ENCODE measurements around the gene TEX9.
"Not testable (repeated sequence)": the region's sequence is repeated elsewhere in the genome, so short reads cannot be mapped to it uniquely, and the experiment has no call there.

TEX9 gene

GRCh38 chr15:56399209-56399608 lies 34.0 kb downstream of the TEX9 start:
- not testable (repeated sequence) for H3K9ac ChIP-seq (ENCODE audit: low read length); H3K27me3 ChIP-seq (ENCODE audit: control insufficient read depth, insufficient read depth, low read length); H3K27ac ChIP-seq (ENCODE audit: low read length); H3K4me3 ChIP-seq (ENCODE audit: low read length); H3K4me1 ChIP-seq (ENCODE audit: control insufficient read depth, low read depth, low read length); H3K9me3 ChIP-seq (ENCODE audit: control insufficient read depth, low read depth, low read length); H3K36me3 ChIP-seq (ENCODE audit: control insufficient read depth, low read depth, low read length)

- peaks cover 3% of the 10 kb centered on the region for H3K36me3 ChIP-seq (ENCODE audit: control insufficient read depth, low read depth, low read length)
- H3K4me1 ChIP-seq (ENCODE audit: control insufficient read depth, low read depth, low read length): no peaks in the 10 kb centered on the region
- no peak overlapping the region for H3K27ac ChIP-seq (ENCODE audit: low read length)
- no peak overlapping the region for H3K4me3 ChIP-seq (ENCODE audit: low read length)
- H3K27me3 ChIP-seq (ENCODE audit: control insufficient read depth, insufficient read depth, low read length): no peaks in the 10 kb centered on the region
- no peaks in the 10 kb centered on the region for H3K9me3 ChIP-seq (ENCODE audit: control insufficient read depth, low read depth, low read length)
- H3K9ac ChIP-seq (ENCODE audit: low read length): no peak overlapping the region
These were observed 45.5 kb downstream of the TEX9 start for GRCh38 chr15:56410721-56411120.

- H3K36me3 ChIP-seq (ENCODE audit: control insufficient read depth, low read depth, low read length): peaks cover 3% of the 10 kb centered on the region
- no peaks in the 10 kb centered on the region for H3K9me3 ChIP-seq (ENCODE audit: control insufficient read depth, low read depth, low read length)
- H3K9ac ChIP-seq (ENCODE audit: low read length): no peak overlapping the region
- H3K27me3 ChIP-seq (ENCODE audit: control insufficient read depth, insufficient read depth, low read length): no peaks in the 10 kb centered on the region
- no peaks in the 10 kb centered on the region for H3K4me1 ChIP-seq (ENCODE audit: control insufficient read depth, low read depth, low read length)
- H3K27ac ChIP-seq (ENCODE audit: low read length): no peak overlapping the region
- H3K4me3 ChIP-seq (ENCODE audit: low read length): no peak overlapping the region
These were observed 46.0 kb downstream of the TEX9 start for GRCh38 chr15:56411122-56411749.

- not testable (repeated sequence) for H3K27ac ChIP-seq (ENCODE audit: low read length); H3K4me1 ChIP-seq (ENCODE audit: control insufficient read depth, low read depth, low read length); H3K9me3 ChIP-seq (ENCODE audit: control insufficient read depth, low read depth, low read length); H3K4me3 ChIP-seq (ENCODE audit: low read length); H3K36me3 ChIP-seq (ENCODE audit: control insufficient read depth, low read depth, low read length); H3K27me3 ChIP-seq (ENCODE audit: control insufficient read depth, insufficient read depth, low read length); H3K9ac ChIP-seq (ENCODE audit: low read length)
These were observed 48.0 kb downstream of the TEX9 start for GRCh38 chr15:56413114-56413733.

GRCh38 chr15:56425276-56425675 lies 60.0 kb downstream of the TEX9 start:
- Histone ChIP-seq H3K4me3 (ENCODE audit: low read length) (no peak overlapping the region), H3K27me3 (ENCODE audit: control insufficient read depth, insufficient read depth, low read length) (no peaks in the 10 kb centered on the region), H3K36me3 (ENCODE audit: control insufficient read depth, low read depth, low read length) (no peaks in the 10 kb centered on the region)

GRCh38 chr15:56425976-56426375 lies 60.8 kb downstream of the TEX9 start:
- H3K4me1 ChIP-seq (ENCODE audit: control insufficient read depth, low read depth, low read length): no peaks in the 10 kb centered on the region
- H3K9me3 ChIP-seq (ENCODE audit: control insufficient read depth, low read depth, low read length): no peaks in the 10 kb centered on the region
- H3K27me3 ChIP-seq (ENCODE audit: control insufficient read depth, insufficient read depth, low read length): no peaks in the 10 kb centered on the region
- H3K9ac ChIP-seq (ENCODE audit: low read length): no peak overlapping the region
- H3K27ac ChIP-seq (ENCODE audit: low read length): no peak overlapping the region
- H3K36me3 ChIP-seq (ENCODE audit: control insufficient read depth, low read depth, low read length): no peaks in the 10 kb centered on the region
- H3K4me3 ChIP-seq (ENCODE audit: low read length): no peak overlapping the region

More at GRCh38 chr15:56425276-56425675, 60.0 kb downstream of the TEX9 start:
- H3K4me1 ChIP-seq (ENCODE audit: control insufficient read depth, low read depth, low read length): no peaks in the 10 kb centered on the region
- H3K9me3 ChIP-seq (ENCODE audit: control insufficient read depth, low read depth, low read length): no peaks in the 10 kb centered on the region
- H3K9ac ChIP-seq (ENCODE audit: low read length): no peak overlapping the region
- no peak overlapping the region for H3K27ac ChIP-seq (ENCODE audit: low read length)

GRCh38 chr15:56428821-56429458 lies 63.7 kb downstream of the TEX9 start:
- Histone ChIP-seq H3K27ac (ENCODE audit: low read length) (no peak overlapping the region), H3K9me3 (ENCODE audit: control insufficient read depth, low read depth, low read length) (no peaks in the 10 kb centered on the region), H3K4me3 (ENCODE audit: low read length) (no peak overlapping the region), H3K36me3 (ENCODE audit: control insufficient read depth, low read depth, low read length) (no peaks in the 10 kb centered on the region), H3K27me3 (ENCODE audit: control insufficient read depth, insufficient read depth, low read length) (no peaks in the 10 kb centered on the region), H3K4me1 (ENCODE audit: control insufficient read depth, low read depth, low read length) (no peaks in the 10 kb centered on the region), H3K9ac (ENCODE audit: low read length) (no peak overlapping the region)

GRCh38 chr15:56432304-56432703 lies 67.1 kb downstream of the TEX9 start:
- H3K4me1 ChIP-seq (ENCODE audit: control insufficient read depth, low read depth, low read length): no peaks in the 10 kb centered on the region

GRCh38 chr15:56440214-56440770 lies 75.1 kb downstream of the TEX9 start:
- Histone ChIP-seq H3K36me3 (ENCODE audit: control insufficient read depth, low read depth, low read length) (no peaks in the 10 kb centered on the region), H3K4me1 (ENCODE audit: control insufficient read depth, low read depth, low read length) (no peaks in the 10 kb centered on the region), H3K27me3 (ENCODE audit: control insufficient read depth, insufficient read depth, low read length) (no peaks in the 10 kb centered on the region), H3K27ac (ENCODE audit: low read length) (no peak overlapping the region), H3K9me3 (ENCODE audit: control insufficient read depth, low read depth, low read length) (peaks cover 9% of the 10 kb centered on the region), H3K9ac (ENCODE audit: low read length) (no peak overlapping the region), H3K4me3 (ENCODE audit: low read length) (no peak overlapping the region)

More at GRCh38 chr15:56432304-56432703, 67.1 kb downstream of the TEX9 start:
- no peaks in the 10 kb centered on the region for H3K36me3 ChIP-seq (ENCODE audit: control insufficient read depth, low read depth, low read length)
- no peak overlapping the region for H3K27ac ChIP-seq (ENCODE audit: low read length)
- H3K27me3 ChIP-seq (ENCODE audit: control insufficient read depth, insufficient read depth, low read length): no peaks in the 10 kb centered on the region
- H3K4me3 ChIP-seq (ENCODE audit: low read length): no peak overlapping the region
- no peak overlapping the region for H3K9ac ChIP-seq (ENCODE audit: low read length)
- H3K9me3 ChIP-seq (ENCODE audit: control insufficient read depth, low read depth, low read length): no peaks in the 10 kb centered on the region

GRCh38 chr15:56442354-56442753 lies 77.1 kb downstream of the TEX9 start:
- Histone ChIP-seq H3K27me3 (ENCODE audit: control insufficient read depth, insufficient read depth, low read length) (no peaks in the 10 kb centered on the region), H3K9me3 (ENCODE audit: control insufficient read depth, low read depth, low read length) (peaks cover 9% of the 10 kb centered on the region), H3K27ac (ENCODE audit: low read length) (no peak overlapping the region), H3K36me3 (ENCODE audit: control insufficient read depth, low read depth, low read length) (no peaks in the 10 kb centered on the region), H3K4me1 (ENCODE audit: control insufficient read depth, low read depth, low read length) (no peaks in the 10 kb centered on the region), H3K4me3 (ENCODE audit: low read length) (no peak overlapping the region), H3K9ac (ENCODE audit: low read length) (no peak overlapping the region)

GRCh38 chr15:56445746-56446145 lies 80.5 kb downstream of the TEX9 start:
- H3K4me1 ChIP-seq (ENCODE audit: control insufficient read depth, low read depth, low read length): no peaks in the 10 kb centered on the region
- no peaks in the 10 kb centered on the region for H3K36me3 ChIP-seq (ENCODE audit: control insufficient read depth, low read depth, low read length)
- H3K27me3 ChIP-seq (ENCODE audit: control insufficient read depth, insufficient read depth, low read length): no peaks in the 10 kb centered on the region
- no peak overlapping the region for H3K9ac ChIP-seq (ENCODE audit: low read length)
- H3K4me3 ChIP-seq (ENCODE audit: low read length): no peak overlapping the region
- no peak overlapping the region for H3K27ac ChIP-seq (ENCODE audit: low read length)
- H3K9me3 ChIP-seq (ENCODE audit: control insufficient read depth, low read depth, low read length): no peaks in the 10 kb centered on the region

Data from iPS-18a (cell line).